ENCODE results near the gene ESYT2. TPM values are rescaled to one million over a fixed set of nuclear protein-coding genes. Genes with fewer than 3 reads are reported as not detected.

ESYT2 gene
- polyA plus RNA-seq, 1 of the 3 experiments (the other 2 are of a cell fraction) = 34.2 TPM

GRCh38 chr7:158781974-158782664, 47.2 kb downstream of the ESYT2 start:
- H3K27ac ChIP-seq (ENCODE audit: low read depth in 2 of 2, low read length in 1 of 2) = no peak overlapping the region
- no peaks in the 10 kb centered on the region for H3K27me3 ChIP-seq (ENCODE audit: insufficient read depth)
- no peak overlapping the region for H2AFZ ChIP-seq (ENCODE audit: low read depth)
- H4K20me1 ChIP-seq (ENCODE audit: insufficient read depth) = no peaks in the 10 kb centered on the region
- peaks cover 17% of the 10 kb centered on the region for H3F3A ChIP-seq (replicated peaks; ENCODE audit: insufficient read depth)
- H3K4me1 ChIP-seq (ENCODE audit: control insufficient read depth in 1 of 2, insufficient read depth in 2 of 2, low read depth in 1 of 2, low read length in 1 of 2) = peaks cover 4 to 7% of the 10 kb centered on the region in 2 experiments; a peak in 2 of 4 replicates
- no peaks in the 10 kb centered on the region for H3K9me2 ChIP-seq
- TF ChIP-seq POLR2AphosphoS5 (IDR thresholded peaks at IDR 0.05; ENCODE audit: low read depth, low read length) (no peak), MXI1 (IDR thresholded peaks at IDR 0.05; ENCODE audit: low read depth, low read length) (no peak), RAD21 (IDR thresholded peaks at IDR 0.05; ENCODE audit: low read length) (no peak), GABPA (IDR thresholded peaks at IDR 0.05; ENCODE audit: low read depth) (no peak), PBX3 (IDR thresholded peaks at IDR 0.05) (no peak), SIN3A (IDR thresholded peaks at IDR 0.05; ENCODE audit: borderline replicate concordance, low read depth, low read length) (no peak), TEAD4 (IDR thresholded peaks at IDR 0.05; ENCODE audit: borderline replicate concordance, insufficient read depth) (no peak), MAX (IDR thresholded peaks at IDR 0.05; ENCODE audit: low read depth) (no peak), IRF3 (IDR thresholded peaks at IDR 0.05; ENCODE audit: low read depth, low read length) (no peak), FOXM1 (IDR thresholded peaks at IDR 0.05; ENCODE audit: low read depth) (no peak), USF1 (IDR thresholded peaks at IDR 0.05; ENCODE audit: borderline replicate concordance, low read depth) (no peak), FOSL2 (IDR thresholded peaks at IDR 0.05; ENCODE audit: borderline replicate concordance, low read depth) (no peak), EZH2phosphoT487 (IDR thresholded peaks at IDR 0.05; ENCODE audit: borderline replicate concordance, low read depth) (no peak), EP300 (IDR thresholded peaks at IDR 0.05; ENCODE audit: borderline replicate concordance in 1 of 2, low read depth in 1 of 2, low read length in 1 of 2) (no peak), ZBTB33 (IDR thresholded peaks at IDR 0.05; ENCODE audit: borderline replicate concordance, low read depth) (no peak), SMC3 (IDR thresholded peaks at IDR 0.05; ENCODE audit: low read depth, low read length) (no peak), MEF2A (IDR thresholded peaks at IDR 0.05; ENCODE audit: borderline replicate concordance, low read depth) (no peak), GATA2 (CRISPR knock-in tag; IDR thresholded peaks at IDR 0.05) (no peak), TAF1 (IDR thresholded peaks at IDR 0.05; ENCODE audit: borderline replicate concordance, low read depth, low read length) (no peak)
- no peaks in the 10 kb centered on the region for H3K9me3 ChIP-seq
- H3K36me3 ChIP-seq (replicated peaks in 1 of 2; ENCODE audit: control insufficient read depth in 1 of 2, insufficient read depth in 2 of 2, low read length in 1 of 2) = peaks cover 50 to 63% of the 10 kb centered on the region in 2 experiments
- WGBS (ENCODE audit: low lambda C conversion rate) = 85% methylated on average over 17 of the region's 17 CpGs
- H3K4me2 ChIP-seq = no peak overlapping the region
- no peak overlapping the region for H3K4me3 ChIP-seq (ENCODE audit: low read depth in 2 of 2, low read length in 1 of 2)
- H3K9ac ChIP-seq = no peak overlapping the region
- ChIA-PET CTCF (interaction anchor here (0.6 to 1.8 kb wide), 2 partner anchors 38 to 195 kb away, joined by 3 to 7 read pairs; no protein-coding TSS in a partner anchor), POLR2A (no interaction called here)
- no peak for DNase-seq
- peaks cover 18% of the 10 kb centered on the region; the same call in 1 of the 2 replicates for H3K79me2 ChIP-seq (ENCODE audit: insufficient read depth)

Data from SK-N-SH (cell line).